Activated CD8-positive, alpha-beta memory T cell treated with anti-CD3 and anti-CD28 coated beads, Interleukin-2, amount 50 U/mL, for 48 hours (primary cell): ENCODE measurements around the gene GPR37.

Experiments used
- DNase-seq: peaks from one replicate; pipeline ENCODE4 v3.0.0-alpha.2; 2020

The GPR37 gene

GRCh38 chr7:124780056-124780455 lies 14.5 kb upstream of the GPR37 start:
- DNase-seq: no peak

DNA sequence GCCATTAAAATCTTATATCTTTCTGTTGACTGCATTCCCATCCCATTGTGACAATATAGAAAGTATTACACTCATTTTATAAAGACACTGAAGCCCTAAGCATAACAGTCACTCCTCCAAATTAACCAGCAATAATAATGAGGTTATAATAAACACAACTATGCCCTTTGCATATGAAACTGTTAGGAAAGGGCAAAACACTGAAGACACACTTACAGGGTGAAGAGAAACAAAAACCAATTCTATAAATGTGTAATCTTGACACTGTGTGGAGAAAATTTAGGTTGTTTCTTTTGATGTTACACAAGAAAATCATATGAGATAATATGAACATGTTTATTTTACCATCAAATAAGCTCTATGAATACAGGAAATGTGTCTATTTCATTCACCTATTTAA lies 14.0 kb upstream of the GPR37 start:
- DNase-seq: no peak

GRCh38 chr7:124779194-124779593 lies 13.6 kb upstream of the GPR37 start:
- no peak for DNase-seq

GRCh38 chr7:124777268-124777667 lies 11.7 kb upstream of the GPR37 start:
- DNase-seq: no peak

- no peak for DNase-seq
Observed at GRCh38 chr7:124776153-124776552, 10.6 kb upstream of the GPR37 start.

- no peak for DNase-seq
Observed at GRCh38 chr7:124775422-124775821, 9.8 kb upstream of the GPR37 start.

GRCh38 chr7:124773938-124774337 lies 8.3 kb upstream of the GPR37 start:
- no peak for DNase-seq

GRCh38 chr7:124773339-124773738 lies 7.7 kb upstream of the GPR37 start:
- no peak for DNase-seq

- DNase-seq: no peak
Observed at GRCh38 chr7:124769136-124769535, 3.5 kb upstream of the GPR37 start.

- no peak for DNase-seq
Observed at GRCh38 chr7:124768525-124768924, 2.9 kb upstream of the GPR37 start.

GRCh38 chr7:124764847-124765400 lies 668 bp downstream of the GPR37 start:
- peak; percentile 64 for DNase-seq

GRCh38 chr7:124764051-124764846 lies 1.3 kb downstream of the GPR37 start:
- no peak for DNase-seq

DNA sequence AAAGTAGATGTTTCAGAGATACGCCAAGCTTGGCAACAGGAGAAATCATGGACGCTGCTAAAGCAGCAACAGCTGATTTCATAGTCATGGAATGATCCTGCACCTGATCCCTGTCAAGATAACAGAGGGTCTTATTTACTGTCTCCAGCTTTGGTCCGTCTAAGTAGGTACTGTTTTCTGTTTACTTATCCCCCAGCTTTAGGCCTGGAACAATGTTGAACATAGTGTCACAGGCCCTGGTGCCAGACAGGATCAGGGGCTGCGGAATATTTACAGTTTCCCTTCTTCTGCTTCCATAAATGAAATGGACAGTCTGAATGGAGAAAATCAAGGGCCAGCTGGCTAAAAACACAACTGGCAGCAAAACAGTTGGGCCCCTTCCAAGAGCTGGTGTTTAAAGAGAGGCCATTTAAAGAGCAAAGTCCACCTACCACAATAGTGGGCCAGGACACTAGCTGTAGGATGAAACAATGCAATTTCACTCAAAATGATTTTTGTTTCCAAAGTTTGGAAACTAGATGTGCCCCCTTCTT lies 2.9 kb downstream of the GPR37 start:
- no peak for DNase-seq

GRCh38 chr7:124761164-124761715 lies 4.4 kb downstream of the GPR37 start:
- DNase-seq: no peak

DNA sequence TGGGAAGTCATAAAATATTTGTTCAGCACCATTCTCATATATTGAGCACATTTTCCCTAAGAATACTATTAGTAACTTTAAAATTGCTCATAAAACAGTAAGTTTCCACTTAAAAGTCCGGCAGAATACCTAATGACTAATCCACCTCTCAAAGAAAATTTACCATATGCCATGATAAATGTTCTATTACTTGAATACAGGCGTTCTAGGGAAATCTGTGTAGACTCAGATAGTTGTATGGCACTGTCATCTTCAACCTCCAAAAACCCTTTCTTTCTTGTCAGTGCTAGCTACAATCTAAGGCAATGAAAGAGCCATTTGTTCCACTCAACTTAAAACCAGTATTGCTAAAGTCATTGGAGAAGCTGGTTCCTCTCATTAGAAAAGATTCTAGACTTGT lies 7.3 kb downstream of the GPR37 start:
- DNase-seq: no peak

DNA sequence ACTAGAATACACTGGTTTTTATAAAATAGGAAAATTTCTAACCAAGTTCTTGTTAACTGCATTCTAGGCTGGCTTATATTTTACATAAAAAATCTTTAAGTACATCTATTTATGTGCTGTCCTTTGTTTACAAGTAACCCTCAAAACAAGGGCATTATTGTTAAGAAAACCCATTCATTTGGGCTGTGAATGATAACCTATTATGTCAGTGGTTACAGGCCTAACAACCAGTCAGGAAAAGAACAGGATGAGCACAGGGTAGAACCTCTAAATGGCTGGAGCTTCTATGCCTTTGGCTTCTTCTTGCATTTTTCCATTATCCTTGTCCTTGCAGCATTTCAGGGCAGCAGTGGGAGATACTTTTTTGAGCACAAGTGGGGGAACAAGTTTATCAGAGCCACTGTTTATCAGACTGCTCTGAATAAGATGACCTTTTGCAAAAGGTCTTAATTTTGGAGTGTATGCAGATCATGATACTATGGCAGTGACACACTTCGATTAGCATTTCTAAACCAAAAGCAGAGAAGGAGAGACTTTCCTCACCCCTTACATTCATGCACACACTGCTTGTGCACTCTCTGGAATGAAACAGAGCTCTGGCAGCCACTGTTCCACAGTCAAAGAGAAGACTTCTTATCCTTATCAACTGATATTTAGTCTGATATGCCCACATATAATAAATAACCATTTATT lies 10.9 kb downstream of the GPR37 start:
- no peak for DNase-seq

DNA sequence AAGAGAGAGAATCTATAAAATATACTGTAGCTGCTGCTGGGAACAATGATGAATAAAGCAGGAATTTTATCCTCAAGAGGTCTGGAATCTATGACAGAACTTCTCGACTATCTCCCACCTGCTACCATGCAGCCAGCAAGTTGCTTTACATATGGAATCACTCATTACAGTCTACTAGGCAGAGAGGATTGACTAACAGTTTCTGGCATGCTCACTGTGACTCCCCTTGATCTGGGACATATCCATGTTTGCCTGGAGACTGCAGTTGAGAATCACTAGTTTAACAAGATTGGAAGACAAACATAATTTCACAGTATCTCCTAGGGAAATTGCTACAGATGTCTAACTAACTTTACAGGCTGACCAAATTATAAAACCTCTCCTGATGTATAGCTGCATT lies 13.3 kb downstream of the GPR37 start:
- no peak for DNase-seq

GRCh38 chr7:124751027-124751426 lies 14.6 kb downstream of the GPR37 start:
- no peak for DNase-seq

- DNase-seq: no peak
Observed at GRCh38 chr7:124747072-124747471, 18.5 kb downstream of the GPR37 start.

DNA sequence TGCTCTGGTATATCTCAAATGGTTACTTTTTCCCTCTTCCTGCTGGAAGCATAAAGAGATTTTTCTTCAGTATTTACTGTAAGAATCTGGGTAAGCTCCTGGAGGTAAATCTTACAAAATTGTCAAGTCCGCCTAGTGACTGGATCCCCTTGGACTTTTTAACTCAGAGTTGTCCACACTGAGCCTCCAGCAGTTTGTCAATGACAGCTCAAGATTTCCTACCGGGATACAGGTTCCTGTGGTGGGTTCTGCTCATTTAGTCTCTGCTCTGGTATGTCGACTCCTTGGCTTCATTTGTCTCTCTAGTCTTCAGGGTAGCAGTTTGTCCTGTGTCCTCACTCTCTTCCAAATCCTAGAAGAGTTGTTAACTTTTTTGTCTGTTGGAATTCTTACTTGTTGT lies 27.0 kb downstream of the GPR37 start:
- no peak for DNase-seq

GRCh38 chr7:124737760-124738300 lies 27.8 kb downstream of the GPR37 start:
- DNase-seq: no peak

DNA sequence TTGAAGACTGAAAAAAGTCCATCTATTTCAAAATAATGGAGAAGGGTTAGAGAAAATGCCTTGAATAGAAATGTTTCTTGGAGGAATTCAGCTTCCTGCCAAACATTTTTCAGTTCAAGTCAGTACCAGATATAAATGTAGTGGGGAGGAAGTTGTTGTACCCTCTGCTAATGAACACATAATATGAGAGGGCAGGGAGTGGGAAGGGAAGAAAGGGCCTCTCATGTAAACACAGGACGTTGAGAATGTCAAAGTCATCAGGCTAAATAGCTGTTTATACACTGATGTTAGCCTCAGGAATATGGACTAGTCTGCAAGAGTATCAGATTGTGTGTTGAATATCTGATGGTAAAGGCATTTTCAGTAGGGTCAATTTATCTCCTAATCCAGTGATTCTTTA lies 37.0 kb downstream of the GPR37 start:
- DNase-seq: no peak

DNA sequence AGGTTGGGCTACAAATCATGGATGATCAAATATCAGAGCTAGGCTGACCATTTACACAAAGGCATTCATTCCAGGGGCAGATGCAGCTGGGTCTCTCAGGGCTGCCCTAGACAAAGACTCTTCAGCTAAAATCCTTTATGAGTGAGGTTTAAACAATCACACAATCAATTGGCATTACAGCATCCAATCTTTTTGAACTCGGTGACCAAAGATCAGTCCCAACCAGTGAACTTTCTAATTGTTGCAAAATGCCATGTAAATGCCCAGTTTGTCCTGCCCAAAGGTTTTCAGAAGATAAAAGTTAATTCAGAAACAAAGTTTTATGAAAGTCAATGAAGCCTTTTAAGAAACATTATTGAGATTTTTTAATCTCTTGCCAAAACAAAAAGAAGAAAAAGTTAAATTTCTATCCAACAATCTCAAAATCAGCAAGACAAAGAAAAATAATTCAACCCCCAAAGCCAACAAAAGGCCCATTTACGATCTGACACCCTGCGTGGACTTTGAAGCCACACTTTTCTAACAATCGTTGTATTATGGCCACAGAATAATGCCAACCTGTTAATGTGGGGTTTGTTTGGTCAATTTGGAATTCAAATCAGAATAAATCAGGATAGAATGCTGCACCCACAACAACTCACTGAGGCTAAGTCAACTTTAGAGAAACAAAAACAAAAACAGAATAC lies 40.9 kb downstream of the GPR37 start:
- no peak for DNase-seq
